ENCODE data around the gene RTN1.

RTN1 gene, protein sequence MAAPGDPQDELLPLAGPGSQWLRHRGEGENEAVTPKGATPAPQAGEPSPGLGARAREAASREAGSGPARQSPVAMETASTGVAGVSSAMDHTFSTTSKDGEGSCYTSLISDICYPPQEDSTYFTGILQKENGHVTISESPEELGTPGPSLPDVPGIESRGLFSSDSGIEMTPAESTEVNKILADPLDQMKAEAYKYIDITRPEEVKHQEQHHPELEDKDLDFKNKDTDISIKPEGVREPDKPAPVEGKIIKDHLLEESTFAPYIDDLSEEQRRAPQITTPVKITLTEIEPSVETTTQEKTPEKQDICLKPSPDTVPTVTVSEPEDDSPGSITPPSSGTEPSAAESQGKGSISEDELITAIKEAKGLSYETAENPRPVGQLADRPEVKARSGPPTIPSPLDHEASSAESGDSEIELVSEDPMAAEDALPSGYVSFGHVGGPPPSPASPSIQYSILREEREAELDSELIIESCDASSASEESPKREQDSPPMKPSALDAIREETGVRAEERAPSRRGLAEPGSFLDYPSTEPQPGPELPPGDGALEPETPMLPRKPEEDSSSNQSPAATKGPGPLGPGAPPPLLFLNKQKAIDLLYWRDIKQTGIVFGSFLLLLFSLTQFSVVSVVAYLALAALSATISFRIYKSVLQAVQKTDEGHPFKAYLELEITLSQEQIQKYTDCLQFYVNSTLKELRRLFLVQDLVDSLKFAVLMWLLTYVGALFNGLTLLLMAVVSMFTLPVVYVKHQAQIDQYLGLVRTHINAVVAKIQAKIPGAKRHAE

DNA sequence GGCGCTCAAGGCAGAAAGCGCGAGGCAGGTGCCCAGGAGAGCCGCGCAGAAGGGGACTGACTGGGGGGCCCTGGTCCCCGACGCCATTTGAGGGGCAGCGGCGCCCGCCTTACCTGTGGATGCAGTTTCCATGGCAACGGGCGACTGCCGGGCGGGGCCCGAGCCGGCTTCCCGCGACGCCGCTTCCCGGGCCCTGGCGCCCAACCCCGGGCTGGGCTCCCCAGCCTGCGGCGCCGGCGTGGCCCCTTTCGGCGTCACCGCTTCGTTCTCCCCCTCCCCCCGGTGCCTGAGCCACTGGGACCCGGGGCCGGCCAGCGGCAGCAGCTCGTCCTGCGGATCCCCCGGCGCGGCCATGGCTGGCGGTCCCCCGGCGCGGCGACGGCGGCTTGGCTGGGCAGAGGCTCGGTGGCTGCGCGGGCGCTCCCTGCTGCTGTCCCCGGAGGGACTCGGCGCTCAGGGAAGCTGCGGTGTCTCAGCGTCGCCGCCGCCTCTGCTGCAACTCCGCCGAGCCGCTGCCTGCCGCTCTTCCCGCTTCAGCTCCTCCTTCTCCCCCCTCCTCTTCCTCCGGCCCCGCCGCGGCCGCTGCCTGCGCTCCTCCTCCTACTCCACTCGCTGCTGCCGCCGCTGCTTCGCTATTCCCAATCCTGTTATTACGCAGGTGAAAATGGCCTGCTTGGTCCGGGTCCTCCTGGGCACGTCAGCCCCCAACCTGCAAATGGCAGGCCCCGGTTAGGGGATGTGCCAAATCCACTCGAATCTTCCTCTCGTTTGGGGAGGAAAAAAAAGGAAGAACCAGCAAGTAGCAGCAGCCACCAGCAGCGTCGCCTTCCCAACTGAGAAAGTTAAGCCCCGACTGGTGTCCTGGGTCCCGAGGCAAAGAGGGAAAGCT lies at the start of gene RTN1:
RTN1 (minus strand) TSS at position 500 of the 889 bp plus-strand sequence; CDS start at position 354, 146 bp downstream.
- DNase-seq (ENCODE audit: low read depth in 2 of 2): peak in 1 of 2 donors; percentile 1

GRCh38 chr14:59920378-59920683 lies 49.8 kb upstream of the RTN1 start:
- no peak for DNase-seq (ENCODE audit: low read depth in 2 of 2)

- peak; percentile 6 to 26 for DNase-seq (ENCODE audit: low read depth in 2 of 2)
Measured at GRCh38 chr14:59919570-59920377, 49.2 kb upstream of the RTN1 start, which contains the start of gene LRRC9. LRRC9 (plus strand) TSS chr14:59920144.

DNA sequence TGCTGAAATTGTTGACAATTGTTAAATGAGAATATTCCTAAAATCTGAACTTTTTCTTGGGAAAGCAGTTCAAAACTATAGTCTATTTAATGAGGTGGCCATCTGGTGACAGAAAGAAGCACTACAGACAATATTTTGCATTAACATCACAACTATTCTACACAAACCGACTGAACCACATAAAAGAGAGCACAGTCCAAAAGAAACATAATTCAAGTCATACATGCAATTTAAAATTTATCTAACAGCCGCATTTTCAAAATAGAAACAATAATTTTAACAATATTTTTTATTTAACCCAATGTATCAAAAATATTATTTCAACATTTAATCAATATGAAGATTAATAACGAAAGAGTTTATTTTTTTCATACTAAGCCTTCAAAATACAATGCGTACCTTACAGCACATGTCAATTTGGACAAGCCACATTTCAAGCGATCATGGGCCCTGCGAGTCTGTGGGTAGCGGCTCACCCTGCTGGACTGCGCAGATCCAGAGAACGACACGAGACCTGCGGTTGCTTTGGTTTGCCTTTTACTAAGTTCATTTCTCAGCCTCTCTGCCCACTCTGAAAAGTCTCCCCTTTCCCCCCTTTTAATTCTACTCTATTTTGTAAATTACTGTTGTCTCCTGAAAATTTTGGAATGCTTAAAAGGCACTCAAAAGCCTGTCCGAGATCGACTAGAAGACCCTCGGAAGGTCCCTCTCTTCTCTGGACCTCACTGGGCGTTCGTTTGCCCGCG lies 48.4 kb upstream of the RTN1 start:
- no peak for DNase-seq (ENCODE audit: low read depth in 2 of 2)

- no peak for DNase-seq (ENCODE audit: low read depth in 2 of 2)
Measured at GRCh38 chr14:59913187-59913586, 42.6 kb upstream of the RTN1 start.

- no peak for DNase-seq (ENCODE audit: low read depth in 2 of 2)
Measured at GRCh38 chr14:59912443-59912842, 41.9 kb upstream of the RTN1 start.

GRCh38 chr14:59905188-59905587 lies 34.6 kb upstream of the RTN1 start:
- no peak for DNase-seq (ENCODE audit: low read depth in 2 of 2)

GRCh38 chr14:59904184-59904583 lies 33.6 kb upstream of the RTN1 start:
- DNase-seq (ENCODE audit: low read depth in 2 of 2): no peak

DNA sequence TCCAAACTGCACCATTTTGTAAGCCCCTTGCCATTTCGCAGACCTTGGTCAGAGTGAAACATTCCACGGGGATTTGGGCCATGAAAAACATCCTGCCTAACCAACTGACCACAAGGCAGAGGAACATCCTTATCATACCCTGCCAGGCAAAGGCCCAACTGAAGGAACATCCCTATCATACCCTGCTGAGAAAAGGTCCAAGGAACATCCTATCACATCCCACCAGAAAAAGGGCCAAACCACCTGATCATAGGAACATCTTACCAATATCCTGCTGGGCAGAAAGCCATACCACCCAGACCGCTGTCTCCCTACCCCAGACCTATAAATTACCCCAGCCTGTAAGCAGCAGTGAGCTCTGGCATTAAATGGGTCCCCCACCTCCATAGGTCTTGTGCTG lies 30.0 kb upstream of the RTN1 start:
- no peak for DNase-seq (ENCODE audit: low read depth in 2 of 2)

DNA sequence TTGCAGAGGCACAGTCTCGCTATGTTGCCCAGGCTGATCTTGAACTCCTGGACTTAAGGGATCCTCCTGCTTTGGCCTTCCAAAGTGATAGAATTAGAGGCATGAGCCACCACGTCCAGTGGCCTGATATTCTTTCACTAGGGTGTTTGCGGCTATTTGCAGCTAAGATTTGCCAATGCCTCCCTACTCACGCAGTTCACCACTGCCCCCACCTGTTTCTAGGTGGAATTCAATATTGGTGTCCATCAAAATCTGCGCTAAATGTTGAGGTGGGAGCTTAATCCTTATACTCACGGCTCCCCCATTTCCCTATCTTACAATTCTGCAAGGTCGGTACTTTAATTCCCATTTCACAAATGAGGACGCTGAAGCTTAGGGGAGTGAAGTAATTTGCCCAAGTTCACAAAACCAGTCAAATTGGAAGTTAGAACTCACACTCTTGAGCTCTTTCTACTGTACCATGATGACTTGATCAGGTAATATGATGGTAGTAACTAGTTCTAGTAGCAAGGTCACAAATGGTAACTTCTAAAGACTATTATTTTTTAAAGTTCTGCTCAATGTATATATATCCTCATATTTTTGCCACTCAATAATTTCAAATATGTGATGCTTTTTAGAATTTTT lies 27.3 kb upstream of the RTN1 start:
- DNase-seq (ENCODE audit: low read depth in 2 of 2): no peak

GRCh38 chr14:59895721-59896120 lies 25.1 kb upstream of the RTN1 start:
- no peak for DNase-seq (ENCODE audit: low read depth in 2 of 2)

- no peak for DNase-seq (ENCODE audit: low read depth in 2 of 2)
Measured at GRCh38 chr14:59890676-59891075, 20.1 kb upstream of the RTN1 start.

- DNase-seq (ENCODE audit: low read depth in 2 of 2): no peak
Measured at GRCh38 chr14:59882957-59883356, 12.4 kb upstream of the RTN1 start.

DNA sequence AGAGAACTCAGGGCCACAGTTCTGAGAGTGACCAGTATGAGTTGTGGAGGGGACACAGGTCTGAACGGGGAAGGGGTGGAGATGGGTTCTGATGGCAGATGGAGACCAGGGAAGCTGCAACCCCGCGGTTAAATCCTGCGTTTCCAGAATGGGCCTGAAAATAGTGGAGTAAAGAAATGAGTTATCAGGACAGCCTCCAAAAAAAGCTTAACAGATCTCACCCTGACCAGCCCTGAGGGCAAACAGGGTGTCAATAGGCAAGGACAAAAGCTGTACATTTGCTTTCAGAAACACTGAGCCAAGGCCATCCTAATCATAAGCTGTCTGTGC lies 555 bp upstream of the RTN1 start:
- DNase-seq (ENCODE audit: low read depth in 2 of 2): no peak

- no peak for DNase-seq (ENCODE audit: low read depth in 2 of 2)
Measured at GRCh38 chr14:59869381-59870255, 958 bp downstream of the RTN1 start.

- DNase-seq (ENCODE audit: low read depth in 2 of 2): no peak
Measured at GRCh38 chr14:59868021-59868420, 2.6 kb downstream of the RTN1 start.

- DNase-seq (ENCODE audit: low read depth in 2 of 2): no peak
Measured at GRCh38 chr14:59863806-59864525, 6.6 kb downstream of the RTN1 start.

GRCh38 chr14:59857328-59857727 lies 13.2 kb downstream of the RTN1 start:
- no peak for DNase-seq (ENCODE audit: low read depth in 2 of 2)

DNA sequence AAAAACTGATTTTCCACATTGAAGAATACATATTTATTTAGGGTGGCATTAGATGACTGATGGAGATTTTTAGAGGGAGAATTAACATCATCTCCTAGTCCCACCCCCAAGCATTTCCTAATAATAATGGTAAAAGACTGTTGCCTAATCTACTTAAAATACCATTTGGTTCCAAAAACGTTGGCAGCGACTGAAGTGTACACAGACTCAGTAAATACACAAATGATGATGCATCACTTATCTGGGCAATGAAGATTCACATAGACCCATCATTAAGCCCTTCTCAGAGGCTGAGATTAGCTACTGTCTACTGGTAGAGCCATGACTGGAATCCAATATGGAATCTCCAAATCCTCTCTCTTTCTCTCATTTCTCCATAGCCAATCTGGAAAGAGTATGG lies 18.2 kb downstream of the RTN1 start:
- DNase-seq (ENCODE audit: low read depth in 2 of 2): no peak

Data from stimulated activated CD8-positive, alpha-beta memory T cell treated with anti-CD3 and anti-CD28 coated beads, Interleukin-7, amount 100 ng/mL, for 4 hours (primary cell).